ENCODE data around the gene ZNF593OS. TPM values are rescaled to one million over a fixed set of nuclear protein-coding genes. Genes with fewer than 3 reads are reported as not detected.

The ZNF593OS gene
- total and polyA plus RNA-seq, 2 donors (not counting 3 experiments of a cell fraction or from before 2014, with no cell fraction given): not detected

DNA sequence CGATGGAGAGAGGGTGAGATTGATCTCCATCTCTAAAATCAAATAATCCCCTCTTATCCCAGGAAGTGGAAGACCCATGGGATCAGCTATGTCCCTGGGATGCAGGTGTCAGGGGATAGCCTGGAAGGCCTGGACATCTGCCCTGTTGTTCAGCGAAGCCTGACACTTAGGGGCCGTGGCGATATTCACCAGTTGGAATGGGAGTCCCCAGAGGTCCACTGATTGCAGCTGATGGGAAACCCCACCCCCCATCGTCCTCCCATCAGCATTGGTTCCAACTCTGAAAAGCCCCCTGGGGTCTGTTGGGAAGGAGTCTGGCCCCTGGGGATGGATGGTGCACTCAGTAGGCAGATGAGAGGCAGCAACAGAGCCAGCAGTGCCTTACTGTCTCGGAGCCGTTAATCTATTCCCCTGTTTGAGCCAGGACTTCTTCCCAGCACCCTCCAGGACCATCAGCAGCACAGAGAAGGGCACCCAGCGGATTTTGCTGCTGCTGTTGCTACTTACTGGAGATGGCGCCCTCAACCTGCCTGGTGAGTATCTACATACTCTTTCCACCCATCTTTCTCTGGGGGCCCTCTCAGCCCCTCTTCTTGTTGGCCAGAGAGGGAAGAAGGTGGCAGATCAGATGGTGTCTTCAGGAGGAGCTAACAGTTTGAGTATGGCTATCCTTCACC, 32.1 kb upstream of the ZNF593OS start:
- no TSS peak for BruUV-seq (replicated peaks)
- Histone ChIP-seq H3K27me3 (ENCODE audit: control insufficient read depth in 2 of 2, insufficient read depth in 2 of 2, low read length in 2 of 2) (peaks cover 0 to 9% of the 10 kb centered on the region in 2 experiments), H3K9me1 (replicated peaks; ENCODE audit: control insufficient read depth, extremely low read depth, insufficient read depth, low read length) (no peaks in the 10 kb centered on the region), H3K4me3 (replicated peaks in 1 of 3; ENCODE audit: insufficient read depth in 1 of 3, low read depth in 1 of 3, low read length in 3 of 3) (no peak overlapping the region), H3K4me1 (ENCODE audit: control insufficient read depth, extremely low read depth, insufficient read depth, low read length) (no peaks in the 10 kb centered on the region), H3K79me2 (ENCODE audit: control insufficient read depth, insufficient read depth, low read length) (no peaks in the 10 kb centered on the region), H4K20me1 (replicated peaks; ENCODE audit: control insufficient read depth, extremely low read depth, insufficient read depth, low read length) (no peaks in the 10 kb centered on the region), H3K36me3 (ENCODE audit: control insufficient read depth in 2 of 2, extremely low read depth in 1 of 2, insufficient read depth in 2 of 2, low read length in 2 of 2) (no peaks in the 10 kb centered on the region), H3K27ac (ENCODE audit: insufficient read depth, low read depth, low read length) (no peak overlapping the region), H3K4me2 (ENCODE audit: insufficient read depth, low read length) (no peak overlapping the region), H3K9ac (replicated peaks; ENCODE audit: extremely low read depth, insufficient read depth, low read length) (no peak overlapping the region), H3K9me3 (replicated peaks; ENCODE audit: control insufficient read depth, insufficient read depth, low read length) (no peaks in the 10 kb centered on the region), H2AFZ (ENCODE audit: low read depth, low read length) (no peak overlapping the region)
- dilution Hi-C loops (cut with MboI; ENCODE audit: extremely low pct_ligation_motif_present, low sequenced_read_pairs): no loop called here
- CTCF ChIA-PET: interaction anchor here (1.4 to 1.7 kb wide), 2 partner anchors 30 to 118 kb away, joined by 3 to 6 read pairs; no protein-coding TSS in a partner anchor
- intact Hi-C loops (cut with micrococcal nuclease): no loop called here
- no peak for DNase-seq (ENCODE audit: low read depth, low spot score)
- POLR2A ChIA-PET: no interaction called here
- no peak for FAIRE-seq
- no peak for TF ChIP-seq MYC (IDR thresholded peaks at IDR 0.05; ENCODE audit: low read depth, low read length)
- TF ChIP-seq, protein P1, sequence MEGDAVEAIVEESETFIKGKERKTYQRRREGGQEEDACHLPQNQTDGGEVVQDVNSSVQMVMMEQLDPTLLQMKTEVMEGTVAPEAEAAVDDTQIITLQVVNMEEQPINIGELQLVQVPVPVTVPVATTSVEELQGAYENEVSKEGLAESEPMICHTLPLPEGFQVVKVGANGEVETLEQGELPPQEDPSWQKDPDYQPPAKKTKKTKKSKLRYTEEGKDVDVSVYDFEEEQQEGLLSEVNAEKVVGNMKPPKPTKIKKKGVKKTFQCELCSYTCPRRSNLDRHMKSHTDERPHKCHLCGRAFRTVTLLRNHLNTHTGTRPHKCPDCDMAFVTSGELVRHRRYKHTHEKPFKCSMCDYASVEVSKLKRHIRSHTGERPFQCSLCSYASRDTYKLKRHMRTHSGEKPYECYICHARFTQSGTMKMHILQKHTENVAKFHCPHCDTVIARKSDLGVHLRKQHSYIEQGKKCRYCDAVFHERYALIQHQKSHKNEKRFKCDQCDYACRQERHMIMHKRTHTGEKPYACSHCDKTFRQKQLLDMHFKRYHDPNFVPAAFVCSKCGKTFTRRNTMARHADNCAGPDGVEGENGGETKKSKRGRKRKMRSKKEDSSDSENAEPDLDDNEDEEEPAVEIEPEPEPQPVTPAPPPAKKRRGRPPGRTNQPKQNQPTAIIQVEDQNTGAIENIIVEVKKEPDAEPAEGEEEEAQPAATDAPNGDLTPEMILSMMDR (IDR thresholded peaks at IDR 0.05; ENCODE audit: extremely low read depth in 1 of 2, insufficient read depth in 1 of 2, low read depth in 1 of 2, low read length in 2 of 2): no peak
- no peak for TF ChIP-seq JUN (IDR thresholded peaks at IDR 0.05; ENCODE audit: borderline replicate concordance, insufficient read depth, insufficient read length, low read depth)
- TF ChIP-seq POLR2AphosphoS5 (IDR thresholded peaks at IDR 0.05; ENCODE audit: insufficient read depth, low read depth, low read length): no peak
- TF ChIP-seq, protein P2, sequence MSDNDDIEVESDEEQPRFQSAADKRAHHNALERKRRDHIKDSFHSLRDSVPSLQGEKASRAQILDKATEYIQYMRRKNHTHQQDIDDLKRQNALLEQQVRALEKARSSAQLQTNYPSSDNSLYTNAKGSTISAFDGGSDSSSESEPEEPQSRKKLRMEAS (IDR thresholded peaks at IDR 0.05; ENCODE audit: insufficient read depth, insufficient read length): no peak
- no peak for TF ChIP-seq FOS (IDR thresholded peaks at IDR 0.05; ENCODE audit: borderline replicate concordance, insufficient read depth, low read length)
- no peak for TF ChIP-seq GATA2 (IDR thresholded peaks at IDR 0.05; ENCODE audit: insufficient read depth, insufficient read length, low read depth, low read length)
- TF ChIP-seq POLR2A (IDR thresholded peaks at IDR 0.05; ENCODE audit: low read depth, low read length): no peak
- TF ChIP-seq EZH2 (IDR thresholded peaks at IDR 0.05; ENCODE audit: borderline replicate concordance, low read depth, low read length, severe bottlenecking): no peak

Data from endothelial cell of umbilical vein (primary cell).